ENCODE measurements around the gene CYSLTR2. TPM values are rescaled to one million over a fixed set of nuclear protein-coding genes. Genes with fewer than 3 reads are reported as not detected.
A peak's percentile ranks its signal among the peaks of the same experiment; 100 is the strongest.

Gene CYSLTR2
- polyA plus RNA-seq, 1 donor (not counting 4 experiments of a cell fraction or from before 2014, with no cell fraction given): not detected

DNA sequence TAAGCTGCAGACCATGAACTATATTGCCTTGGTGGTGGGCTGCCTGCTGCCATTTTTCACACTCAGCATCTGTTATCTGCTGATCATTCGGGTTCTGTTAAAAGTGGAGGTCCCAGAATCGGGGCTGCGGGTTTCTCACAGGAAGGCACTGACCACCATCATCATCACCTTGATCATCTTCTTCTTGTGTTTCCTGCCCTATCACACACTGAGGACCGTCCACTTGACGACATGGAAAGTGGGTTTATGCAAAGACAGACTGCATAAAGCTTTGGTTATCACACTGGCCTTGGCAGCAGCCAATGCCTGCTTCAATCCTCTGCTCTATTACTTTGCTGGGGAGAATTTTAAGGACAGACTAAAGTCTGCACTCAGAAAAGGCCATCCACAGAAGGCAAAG is 53.7 kb downstream of the CYSLTR2 start:
- TF ChIP-seq EZH2 (IDR thresholded peaks at IDR 0.05; ENCODE audit: low read length): no peak
- TF ChIP-seq, protein P1, sequence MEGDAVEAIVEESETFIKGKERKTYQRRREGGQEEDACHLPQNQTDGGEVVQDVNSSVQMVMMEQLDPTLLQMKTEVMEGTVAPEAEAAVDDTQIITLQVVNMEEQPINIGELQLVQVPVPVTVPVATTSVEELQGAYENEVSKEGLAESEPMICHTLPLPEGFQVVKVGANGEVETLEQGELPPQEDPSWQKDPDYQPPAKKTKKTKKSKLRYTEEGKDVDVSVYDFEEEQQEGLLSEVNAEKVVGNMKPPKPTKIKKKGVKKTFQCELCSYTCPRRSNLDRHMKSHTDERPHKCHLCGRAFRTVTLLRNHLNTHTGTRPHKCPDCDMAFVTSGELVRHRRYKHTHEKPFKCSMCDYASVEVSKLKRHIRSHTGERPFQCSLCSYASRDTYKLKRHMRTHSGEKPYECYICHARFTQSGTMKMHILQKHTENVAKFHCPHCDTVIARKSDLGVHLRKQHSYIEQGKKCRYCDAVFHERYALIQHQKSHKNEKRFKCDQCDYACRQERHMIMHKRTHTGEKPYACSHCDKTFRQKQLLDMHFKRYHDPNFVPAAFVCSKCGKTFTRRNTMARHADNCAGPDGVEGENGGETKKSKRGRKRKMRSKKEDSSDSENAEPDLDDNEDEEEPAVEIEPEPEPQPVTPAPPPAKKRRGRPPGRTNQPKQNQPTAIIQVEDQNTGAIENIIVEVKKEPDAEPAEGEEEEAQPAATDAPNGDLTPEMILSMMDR (optimal IDR thresholded peaks at IDR 0.05 in 1 of 3, IDR thresholded peaks at IDR 0.05 in 1 of 3, conservative IDR thresholded peaks at IDR 0.05 in 1 of 3; ENCODE audit: extremely low read depth in 1 of 3, insufficient read depth in 2 of 3, low read length in 3 of 3): no peak
- H3K9ac ChIP-seq (ENCODE audit: control insufficient read depth, extremely low read depth, insufficient read depth, low read length): no peak overlapping the region
- no peak overlapping the region for H3K4me2 ChIP-seq (ENCODE audit: control insufficient read depth, extremely low read depth, insufficient read depth, low read depth, low read length)
- H2AFZ ChIP-seq (ENCODE audit: control insufficient read depth, low read length): no peak overlapping the region
- FAIRE-seq (no peak), DNase-seq (ENCODE audit: low read depth, low spot score) (no peak)
- H3K36me3 ChIP-seq (ENCODE audit: control insufficient read depth in 2 of 2, extremely low read depth in 1 of 2, insufficient read depth in 2 of 2, low read length in 2 of 2): no peaks in the 10 kb centered on the region
- H3K4me1 ChIP-seq (ENCODE audit: control insufficient read depth, extremely low read depth, insufficient read depth, low read length): peaks cover 10% of the 10 kb centered on the region
- no peaks in the 10 kb centered on the region for H3K9me1 ChIP-seq (ENCODE audit: control insufficient read depth, extremely low read depth, insufficient read depth, low read length)
- H3K27me3 ChIP-seq (ENCODE audit: control insufficient read depth, extremely low read depth, insufficient read depth, low read length): no peaks in the 10 kb centered on the region
- H4K20me1 ChIP-seq (ENCODE audit: control insufficient read depth, extremely low read depth, insufficient read depth, low read length): no peaks in the 10 kb centered on the region
- no peak overlapping the region for H3K27ac ChIP-seq (ENCODE audit: control insufficient read depth, insufficient read depth, low read length)
- H3K9me3 ChIP-seq (ENCODE audit: control insufficient read depth, low read depth, low read length): no peaks in the 10 kb centered on the region
- dilution Hi-C loops (cut with MboI; ENCODE audit: extremely low pct_ligation_motif_present, low sequenced_read_pairs): no loop called here
- no peaks in the 10 kb centered on the region for H3K79me2 ChIP-seq (ENCODE audit: control insufficient read depth, insufficient read depth, low read length)
- H3K4me3 ChIP-seq (ENCODE audit: control insufficient read depth in 2 of 3, extremely low read depth in 1 of 3, insufficient read depth in 2 of 3, low read depth in 1 of 3, low read length in 3 of 3): no peak overlapping the region

DNA sequence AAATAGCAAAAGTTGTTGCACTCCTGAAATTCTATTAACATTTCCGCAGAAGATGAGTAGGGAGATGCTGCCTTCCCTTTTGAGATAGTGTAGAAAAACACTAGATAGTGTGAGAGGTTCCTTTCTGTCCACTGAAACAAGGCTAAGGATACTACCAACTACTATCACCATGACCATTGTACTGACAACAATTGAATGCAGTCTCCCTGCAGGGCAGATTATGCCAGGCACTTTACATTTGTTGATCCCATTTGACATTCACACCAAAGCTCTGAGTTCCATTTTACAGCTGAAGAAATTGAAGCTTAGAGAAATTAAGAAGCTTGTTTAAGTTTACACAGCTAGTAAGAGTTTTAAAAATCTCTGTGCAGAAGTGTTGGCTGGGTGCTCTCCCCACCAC is 55.0 kb downstream of the CYSLTR2 start:
- H3K79me2 ChIP-seq (ENCODE audit: control insufficient read depth, insufficient read depth, low read length): no peaks in the 10 kb centered on the region
- no peak overlapping the region for H3K4me2 ChIP-seq (ENCODE audit: control insufficient read depth, extremely low read depth, insufficient read depth, low read depth, low read length)
- H3K9me3 ChIP-seq (ENCODE audit: control insufficient read depth, low read depth, low read length): no peaks in the 10 kb centered on the region
- no peak overlapping the region for H3K9ac ChIP-seq (ENCODE audit: control insufficient read depth, extremely low read depth, insufficient read depth, low read length)
- peaks cover 10% of the 10 kb centered on the region for H3K4me1 ChIP-seq (ENCODE audit: control insufficient read depth, extremely low read depth, insufficient read depth, low read length)
- no peak for TF ChIP-seq EZH2 (IDR thresholded peaks at IDR 0.05; ENCODE audit: low read length)
- H3K27ac ChIP-seq (ENCODE audit: control insufficient read depth, insufficient read depth, low read length): no peak overlapping the region
- H3K36me3 ChIP-seq (ENCODE audit: control insufficient read depth in 2 of 2, extremely low read depth in 1 of 2, insufficient read depth in 2 of 2, low read length in 2 of 2): no peaks in the 10 kb centered on the region
- no peaks in the 10 kb centered on the region for H3K9me1 ChIP-seq (ENCODE audit: control insufficient read depth, extremely low read depth, insufficient read depth, low read length)
- no peaks in the 10 kb centered on the region for H3K27me3 ChIP-seq (ENCODE audit: control insufficient read depth, extremely low read depth, insufficient read depth, low read length)
- dilution Hi-C loops (cut with MboI; ENCODE audit: extremely low pct_ligation_motif_present, low sequenced_read_pairs): no loop called here
- H3K4me3 ChIP-seq (ENCODE audit: control insufficient read depth in 2 of 3, extremely low read depth in 1 of 3, insufficient read depth in 2 of 3, low read depth in 1 of 3, low read length in 3 of 3): no peak overlapping the region
- no peak for DNase-seq (ENCODE audit: low read depth, low spot score)
- FAIRE-seq: no peak
- no peaks in the 10 kb centered on the region for H4K20me1 ChIP-seq (ENCODE audit: control insufficient read depth, extremely low read depth, insufficient read depth, low read length)
- H2AFZ ChIP-seq (ENCODE audit: control insufficient read depth, low read length): no peak overlapping the region

GRCh38 chr13:48709213-48709612 is 55.5 kb downstream of the CYSLTR2 start:
- Histone ChIP-seq H3K9me1 (ENCODE audit: control insufficient read depth, extremely low read depth, insufficient read depth, low read length) (no peaks in the 10 kb centered on the region), H2AFZ (ENCODE audit: control insufficient read depth, low read length) (no peak overlapping the region), H3K4me2 (ENCODE audit: control insufficient read depth, extremely low read depth, insufficient read depth, low read depth, low read length) (peak overlapping the region; percentile 24), H3K4me1 (ENCODE audit: control insufficient read depth, extremely low read depth, insufficient read depth, low read length) (peaks cover 10% of the 10 kb centered on the region), H3K36me3 (ENCODE audit: control insufficient read depth in 2 of 2, extremely low read depth in 1 of 2, insufficient read depth in 2 of 2, low read length in 2 of 2) (no peaks in the 10 kb centered on the region), H3K79me2 (ENCODE audit: control insufficient read depth, insufficient read depth, low read length) (no peaks in the 10 kb centered on the region), H3K27ac (ENCODE audit: control insufficient read depth, insufficient read depth, low read length) (no peak overlapping the region), H3K9me3 (ENCODE audit: control insufficient read depth, low read depth, low read length) (no peaks in the 10 kb centered on the region), H4K20me1 (ENCODE audit: control insufficient read depth, extremely low read depth, insufficient read depth, low read length) (no peaks in the 10 kb centered on the region), H3K9ac (ENCODE audit: control insufficient read depth, extremely low read depth, insufficient read depth, low read length) (no peak overlapping the region), H3K4me3 (ENCODE audit: control insufficient read depth in 2 of 3, extremely low read depth in 1 of 3, insufficient read depth in 2 of 3, low read depth in 1 of 3, low read length in 3 of 3) (no peak overlapping the region), H3K27me3 (ENCODE audit: control insufficient read depth, extremely low read depth, insufficient read depth, low read length) (no peaks in the 10 kb centered on the region)
- FAIRE-seq: peak; percentile 34
- dilution Hi-C loops (cut with MboI; ENCODE audit: extremely low pct_ligation_motif_present, low sequenced_read_pairs): no loop called here
- DNase-seq (ENCODE audit: low read depth, low spot score): peak; percentile 32
- no peak for TF ChIP-seq EZH2 (IDR thresholded peaks at IDR 0.05; ENCODE audit: low read length)
- TF ChIP-seq, protein P1 (optimal IDR thresholded peaks at IDR 0.05 in 1 of 3, IDR thresholded peaks at IDR 0.05 in 1 of 3, conservative IDR thresholded peaks at IDR 0.05 in 1 of 3; ENCODE audit: extremely low read depth in 1 of 3, insufficient read depth in 2 of 3, low read length in 3 of 3): no peak
